Stomach (tissue), 9 donors: ENCODE results near the gene EPC2. TPM values are rescaled to one million over a fixed set of nuclear protein-coding genes. Genes with fewer than 3 reads are reported as not detected.

Experiments
- DNase-seq, 2 donors: peaks; one replicate each; pipeline versions ENCODE4 v3.0.0 to v3.0.0-alpha.2; 2013 to 2019
- H3K27ac ChIP-seq, 5 donors: fragments of 200-600 bp in 4 of 5; sonication (generic) in 4 of 5; one replicate each; pipeline ENCODE4 v1.5.1; 2013 to 2019; ENCODE audit warnings: mild to moderate bottlenecking in 1 of 5, moderate library complexity in 1 of 5
- H3K27me3 ChIP-seq, 3 donors: fragments of 200-600 bp; sonication (generic); one replicate each; pipeline ENCODE4 v1.5.1; 2017 to 2019; ENCODE audit warnings: mixed run types in 1 of 3
- H3K36me3 ChIP-seq, 4 donors: fragments of 200-600 bp; sonication (generic); 1 replicate in 3 of 4; 2 replicates in 1 of 4; pipeline ENCODE4 v1.5.1; 2016 to 2019
- H3K4me1 ChIP-seq, 4 donors: fragments of 200-600 bp; sonication (generic); one replicate each; pipeline ENCODE4 v1.5.1; 2016 to 2019
- H3K4me3 ChIP-seq, 4 donors: fragments of 200-600 bp; sonication (generic) in 3 of 4; one replicate each; pipeline ENCODE4 v1.5.1; 2016 to 2019; ENCODE audit warnings: mild to moderate bottlenecking in 1 of 4
- H3K9me3 ChIP-seq, 4 donors: fragments of 200-600 bp; sonication (generic); one replicate each; pipeline ENCODE4 v1.5.1; 2016 to 2019
- CTCF ChIP-seq, 7 experiments: fragments of 450-650 bp in 4 of 7; fragments of 200-600 bp in 3 of 7; sonication (generic) in 3 of 7; IDR thresholded peaks; one replicate each; pipeline ENCODE4 v1.5.1; 2016 to 2019; ENCODE audit warnings: antibody characterized with exemption in 7 of 7, control low read depth in 2 of 7, mild to moderate bottlenecking in 1 of 7
- EP300 ChIP-seq: sonication (generic); formaldehyde crosslinking; IDR thresholded peaks from one replicate; pipeline ENCODE4 v1.6.1; 2017; ENCODE audit warnings: antibody characterized with exemption
- POLR2A ChIP-seq, 4 donors: fragments of 450-650 bp; IDR thresholded peaks; one replicate each; pipeline ENCODE4 v1.6.1; 2016; ENCODE audit warnings: antibody characterized with exemption in 4 of 4, control low read depth in 2 of 4, mild to moderate bottlenecking in 1 of 4, moderate library complexity in 1 of 4
- POLR2AphosphoS5 ChIP-seq, 3 donors: sonication (generic); formaldehyde crosslinking; IDR thresholded peaks; one replicate each; pipeline ENCODE4 v1.6.1; 2016; ENCODE audit warnings: antibody characterized with exemption in 3 of 3
- WGBS, 5 donors: extraction: QIAGEN DNeasy Blood & Tissue Kit in 3 of 5; methylation state at CpG; one replicate each; pipeline versions ENCODE4 v1.1.5 to v1.1.7; 2013 to 2018; 5-methylcytosine and 5-hydroxymethylcytosine counted together
- intact Hi-C: fragments of 100-400 bp; cut with DNase I; formaldehyde crosslinking; loops from one replicate; pipeline ENCODE4 v1.15.1; 2023; ENCODE audit warnings: low total_unique reads
- polyA plus RNA-seq, 3 donors: library from polyadenylated mRNA; stranded (reverse); fragments of 200-250 nt; gene quantifications; one replicate each; pipeline ENCODE4 v1.2.3, GENCODE V29; 2013
- total RNA-seq, 5 donors: library from RNA; depleted of rRNA; stranded (reverse); fragments of >200 nt; gene quantifications; one replicate each; pipeline versions ENCODE4 v1.1.0 to v1.2.3, GENCODE V29; 2014 to 2016
- donor health status: healthy with polysubstance abuse.
- donor health status: Bipolar disorder and iron deficiency.
- donor health status: healthy.

The EPC2 gene
- total and polyA plus RNA-seq, 8 donors, result 0.87 to 42.2 (median 13.5) TPM

GRCh38 chr2:148796735-148797512, 152.4 kb downstream of the EPC2 start:
- H3K27ac ChIP-seq, result no peak overlapping the region
- intact Hi-C loops, result no loop called here
- no peak for TF ChIP-seq POLR2A (IDR thresholded peaks at IDR 0.05)
- TF ChIP-seq CTCF (IDR thresholded peaks at IDR 0.05), result no peak
- TF ChIP-seq EP300, result no peak
- TF ChIP-seq POLR2AphosphoS5 (IDR thresholded peaks at IDR 0.05), result no peak
- no peaks in the 10 kb centered on the region for H3K9me3 ChIP-seq
- H3K27me3 ChIP-seq, result no peaks in the 10 kb centered on the region
- H3K36me3 ChIP-seq, result no peaks in the 10 kb centered on the region
- no peak overlapping the region for H3K4me3 ChIP-seq
- DNase-seq, result no peak
- H3K4me1 ChIP-seq, result no peaks in the 10 kb centered on the region
- WGBS, 5 donors, result 46 to 83% (median 51%) methylated on average over 3 of the region's 3 CpGs

DNA sequence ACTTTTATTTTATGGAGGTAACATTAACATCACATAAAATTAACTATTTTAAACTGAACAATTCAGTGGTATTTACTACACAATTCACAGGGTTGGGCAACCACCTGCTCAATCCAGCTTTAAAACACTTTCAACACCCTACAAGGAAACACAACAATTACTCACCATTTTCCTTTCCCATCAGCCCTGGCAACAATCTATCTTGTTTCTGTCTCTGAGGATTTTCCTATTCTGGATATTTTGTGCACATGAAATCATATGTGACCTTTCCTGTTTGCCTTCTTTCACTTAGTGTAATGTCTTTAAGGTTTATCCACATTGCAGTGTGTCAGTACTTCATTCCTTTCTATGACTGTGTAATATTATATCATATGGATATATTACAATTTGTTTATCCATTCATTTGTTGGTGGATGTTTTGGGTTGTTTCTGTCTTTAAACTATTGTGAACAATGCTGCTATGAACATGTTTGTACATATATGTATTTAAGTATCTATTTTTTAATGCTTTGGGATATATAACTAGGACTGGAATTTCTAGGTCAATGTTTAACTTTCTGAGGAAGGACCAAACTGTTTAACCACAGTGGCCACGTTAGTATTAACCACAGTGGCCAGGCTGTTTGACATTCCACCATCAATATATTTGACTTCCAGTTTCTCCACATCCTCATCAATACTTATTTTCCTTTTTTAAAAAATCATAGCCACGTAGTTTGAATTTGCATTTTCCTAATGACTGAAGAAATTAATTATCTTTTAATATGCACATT, 158.1 kb downstream of the EPC2 start:
- Histone ChIP-seq H3K36me3 (no peaks in the 10 kb centered on the region), H3K4me3 (no peak overlapping the region), H3K4me1 (no peaks in the 10 kb centered on the region), H3K9me3 (no peaks in the 10 kb centered on the region), H3K27me3 (no peaks in the 10 kb centered on the region), H3K27ac (no peak overlapping the region)
- WGBS, 5 donors, result 43 to 69% (median 47%) methylated on average over 2 of the region's 2 CpGs
- TF ChIP-seq POLR2AphosphoS5 (IDR thresholded peaks at IDR 0.05) (no peak), POLR2A (IDR thresholded peaks at IDR 0.05) (no peak), EP300 (no peak), CTCF (IDR thresholded peaks at IDR 0.05) (no peak)
- intact Hi-C loops, result no loop called here
- DNase-seq, result no peak

DNA sequence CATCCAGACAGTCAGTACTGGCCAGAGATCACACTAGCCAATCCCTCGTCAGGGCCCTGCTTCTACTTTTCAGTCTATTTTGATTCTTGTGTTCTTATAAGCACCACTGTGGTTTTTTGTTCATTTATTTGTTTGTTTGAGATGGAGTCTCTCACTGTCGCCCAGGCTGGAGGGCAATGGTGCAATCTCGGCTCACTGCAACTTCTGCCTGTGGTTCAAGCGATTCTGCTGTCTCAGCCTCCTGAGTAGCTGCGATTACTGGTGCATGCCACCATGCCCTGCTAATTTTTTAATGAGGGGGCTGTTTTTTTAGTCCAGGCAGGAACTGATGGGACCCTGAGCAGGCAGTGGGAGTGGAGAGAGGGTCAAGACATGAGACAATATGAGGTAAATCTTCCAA, 165.5 kb downstream of the EPC2 start:
- WGBS, 5 donors, result 81 to 99% (median 95%) methylated on average over 5 of the region's 5 CpGs
- Histone ChIP-seq H3K27me3 (no peaks in the 10 kb centered on the region), H3K9me3 (no peaks in the 10 kb centered on the region), H3K4me3 (no peak overlapping the region), H3K4me1 (peaks cover 4 to 21% (median 12%) of the 10 kb centered on the region in 4 donors), H3K36me3 (no peaks in the 10 kb centered on the region), H3K27ac (no peak overlapping the region)
- TF ChIP-seq POLR2AphosphoS5 (IDR thresholded peaks at IDR 0.05), result no peak
- TF ChIP-seq EP300, result no peak
- intact Hi-C loops, result no loop called here
- DNase-seq, result no peak

GRCh38 chr2:148812306-148812705, 167.8 kb downstream of the EPC2 start:
- Histone ChIP-seq H3K4me1 (peaks cover 4 to 26% (median 15%) of the 10 kb centered on the region in 4 donors), H3K36me3 (no peaks in the 10 kb centered on the region), H3K4me3 (no peak overlapping the region), H3K9me3 (no peaks in the 10 kb centered on the region), H3K27ac (no peak overlapping the region), H3K27me3 (no peaks in the 10 kb centered on the region)
- TF ChIP-seq EP300 (no peak), POLR2A (IDR thresholded peaks at IDR 0.05) (no peak), CTCF (IDR thresholded peaks at IDR 0.05) (no peak), POLR2AphosphoS5 (IDR thresholded peaks at IDR 0.05) (no peak)
- 38 to 49% (median 47%) methylated on average over 6 of the region's 6 CpGs for WGBS, 5 donors
- DNase-seq, result peak in 1 of 2 donors; percentile 48
- intact Hi-C loops, result no loop called here
